Eye (tissue), 1 donor: ENCODE data around the gene FBN1.

Source experiments
- DNase-seq: peaks from one replicate; pipeline ENCODE4 v3.0.0-alpha.2; 2015

FBN1 gene

DNA sequence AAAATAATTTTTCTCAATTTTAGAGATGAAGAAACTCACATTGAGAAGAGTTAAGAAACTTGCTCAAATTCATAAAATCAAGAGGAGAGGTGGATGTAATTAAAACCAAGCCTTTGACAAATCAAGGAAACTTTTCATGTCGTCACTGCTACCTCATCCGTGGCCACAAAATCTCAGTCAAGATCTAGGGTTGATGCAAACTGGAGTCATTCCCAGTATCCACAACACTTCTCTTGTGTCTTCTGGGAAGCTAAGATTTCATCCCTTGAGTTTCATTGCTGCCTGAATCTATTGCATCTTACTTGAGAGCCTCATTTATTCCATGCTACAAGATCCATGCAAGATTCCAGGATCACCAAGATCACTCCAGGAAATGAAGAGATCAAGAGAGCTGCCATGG lies 5.4 kb upstream of the FBN1 start:
- DNase-seq = no peak

DNA sequence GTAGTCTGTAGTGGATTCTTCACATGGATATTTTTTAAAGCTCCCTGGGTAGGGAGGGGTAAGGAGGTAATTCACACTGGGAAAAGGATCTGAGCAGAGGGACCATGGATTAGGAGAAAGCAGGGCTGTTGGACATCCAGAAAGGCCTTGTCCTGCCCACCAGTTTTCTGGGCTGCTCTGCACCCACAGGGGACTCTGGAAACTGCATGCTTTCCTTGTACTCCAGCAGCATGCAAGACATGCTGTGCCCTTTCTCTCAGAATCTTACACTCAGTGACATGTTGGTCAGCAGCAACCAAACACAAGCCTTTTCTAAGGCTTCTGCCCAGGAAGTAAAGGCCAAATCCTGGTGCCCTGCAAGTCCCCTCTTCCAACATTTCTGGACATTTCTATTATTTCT lies 2.5 kb upstream of the FBN1 start:
- DNase-seq = peak; percentile 56

DNA sequence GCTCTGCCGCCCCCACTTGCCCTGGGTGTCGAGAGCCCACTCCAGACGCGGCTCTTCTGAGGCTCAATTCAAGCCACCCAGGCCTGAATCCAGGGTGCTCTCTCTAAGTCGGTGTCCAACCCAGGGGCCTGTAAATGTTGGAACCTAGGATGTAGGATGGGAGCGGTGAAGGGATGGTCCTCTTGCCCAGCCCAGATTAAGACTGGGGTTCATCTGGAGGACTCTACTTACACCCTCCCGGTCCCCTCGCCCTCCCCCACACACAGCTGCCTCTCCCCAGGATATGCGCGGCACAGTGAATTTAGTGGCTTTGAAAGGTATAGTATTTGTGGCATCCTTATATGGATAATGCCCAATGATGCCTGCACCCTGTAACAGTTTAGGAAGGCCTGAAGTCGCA lies 822 bp upstream of the FBN1 start:
- no peak for DNase-seq

DNA sequence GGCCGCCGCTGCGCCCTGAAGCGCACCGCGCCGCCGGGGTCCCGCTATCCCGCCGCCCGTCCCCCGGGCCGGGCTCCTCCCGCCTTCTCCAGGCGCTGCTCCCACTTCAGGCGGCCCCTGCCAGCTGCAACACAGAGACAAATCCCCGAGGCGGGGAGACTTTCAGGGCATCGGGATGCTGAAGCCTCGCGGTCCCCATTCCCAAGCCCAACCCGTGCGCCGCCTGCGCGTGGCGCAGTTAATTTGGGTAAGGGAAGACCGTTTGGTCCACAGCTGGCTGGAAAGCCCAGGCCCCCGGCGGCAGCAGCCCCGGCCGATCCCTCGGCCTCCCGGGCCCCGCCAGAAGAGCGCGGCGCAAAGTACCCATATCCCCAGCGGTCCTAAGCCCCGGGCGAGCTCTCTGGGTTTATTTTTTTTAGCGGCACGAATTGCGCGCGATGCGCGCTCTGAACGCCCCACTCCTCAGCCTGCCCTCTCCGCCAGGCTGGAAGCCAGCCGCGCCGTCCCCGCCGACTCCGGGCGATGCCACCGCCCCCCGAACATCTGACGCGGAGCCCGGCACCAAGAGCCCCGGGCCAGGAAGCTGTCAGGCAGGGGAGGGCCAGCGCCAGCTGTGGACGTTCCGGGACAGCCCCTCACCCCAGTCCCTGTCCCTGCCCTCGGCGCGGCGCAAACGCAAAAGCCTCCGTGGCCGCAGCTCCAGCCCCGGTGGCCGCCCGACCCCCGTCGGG lies 517 bp downstream of the FBN1 start:
- peak; percentile 88 for DNase-seq

DNA sequence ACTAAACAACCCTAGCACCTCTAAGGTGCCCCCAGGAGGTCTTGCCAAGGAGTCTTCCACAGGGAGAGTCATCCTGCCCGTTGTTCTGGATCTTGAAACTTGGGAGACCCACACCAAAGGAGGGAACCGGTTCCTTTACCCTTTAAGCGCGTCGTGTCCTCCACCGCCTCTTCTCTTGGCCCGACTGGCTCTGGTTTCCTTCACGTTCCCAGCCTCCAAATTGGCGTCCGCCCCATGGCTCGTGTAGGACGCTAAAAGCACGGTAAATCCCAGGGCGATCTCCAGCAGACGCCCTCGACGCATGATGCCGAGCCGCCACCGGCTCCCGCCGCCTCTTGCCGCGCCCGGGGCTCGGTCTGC lies 1.1 kb downstream of the FBN1 start:
- peak; percentile 76 for DNase-seq

DNA sequence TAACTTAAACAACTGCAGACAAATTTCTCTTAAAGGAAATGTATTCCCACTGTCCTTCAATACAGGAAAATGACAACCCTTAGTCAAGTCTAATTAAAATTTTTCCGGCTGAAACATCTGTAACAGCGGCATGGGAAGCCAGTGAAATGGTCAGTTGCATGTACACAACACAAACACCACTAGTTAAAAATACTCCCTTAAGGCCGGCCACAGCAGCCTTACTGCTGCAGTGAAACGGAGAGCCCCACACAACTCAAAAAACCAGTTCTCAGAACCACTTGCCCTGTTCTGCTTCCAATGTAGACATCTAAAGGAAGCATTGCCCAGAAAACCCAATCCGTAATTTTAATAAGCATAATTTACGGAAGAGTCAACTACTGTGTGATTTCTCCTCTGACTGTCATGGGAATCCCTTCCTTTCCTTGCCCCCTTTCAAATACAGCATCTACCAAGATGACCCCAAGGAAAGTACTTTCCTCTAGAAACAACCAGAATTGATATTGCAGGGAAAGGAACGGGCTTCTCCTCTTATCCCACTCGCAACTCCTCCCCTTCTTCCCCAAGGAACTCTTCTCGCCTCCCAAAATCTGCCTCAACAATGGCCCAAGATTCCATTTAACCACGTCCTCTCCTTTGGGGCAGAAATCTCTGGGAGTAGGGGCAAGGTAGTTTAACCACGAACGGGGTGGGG lies 1.6 kb downstream of the FBN1 start:
- DNase-seq = no peak

DNA sequence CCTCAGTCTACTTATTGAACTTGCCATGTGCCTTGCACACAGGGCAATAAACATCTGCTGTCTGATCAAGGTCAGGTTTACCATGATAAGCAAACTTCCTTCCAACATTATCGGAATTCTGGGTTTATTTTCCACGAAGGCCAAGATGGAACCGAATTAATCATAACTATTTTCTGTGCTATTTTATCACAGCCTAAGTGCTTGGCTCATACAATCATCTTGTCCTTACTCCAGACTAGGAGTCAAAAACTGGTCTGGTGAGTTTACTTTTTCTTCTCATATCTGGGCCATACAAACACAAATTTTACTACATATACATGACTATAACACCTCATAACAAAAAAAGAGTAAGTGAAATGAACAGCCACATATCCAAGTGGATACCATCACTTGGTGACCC lies 2.3 kb downstream of the FBN1 start:
- DNase-seq = no peak

DNA sequence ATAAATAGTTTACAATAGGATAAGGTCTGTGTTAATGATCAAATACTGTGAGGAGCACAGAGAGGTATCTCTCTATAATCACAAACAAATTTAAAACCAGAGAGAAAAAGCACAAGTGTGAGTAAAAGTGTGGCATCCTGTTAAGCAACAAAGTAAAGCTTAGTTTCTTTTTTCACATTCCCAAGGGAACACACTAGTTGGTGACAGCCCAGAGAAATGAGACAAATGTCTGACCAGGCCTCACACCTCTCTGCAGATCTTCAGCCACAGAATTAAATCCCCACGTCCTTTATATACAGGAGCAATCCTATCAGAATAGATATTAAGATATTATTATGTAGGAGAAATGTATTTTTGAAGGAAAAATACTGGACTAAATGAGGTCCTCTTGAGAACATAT lies 2.7 kb downstream of the FBN1 start:
- no peak for DNase-seq

DNA sequence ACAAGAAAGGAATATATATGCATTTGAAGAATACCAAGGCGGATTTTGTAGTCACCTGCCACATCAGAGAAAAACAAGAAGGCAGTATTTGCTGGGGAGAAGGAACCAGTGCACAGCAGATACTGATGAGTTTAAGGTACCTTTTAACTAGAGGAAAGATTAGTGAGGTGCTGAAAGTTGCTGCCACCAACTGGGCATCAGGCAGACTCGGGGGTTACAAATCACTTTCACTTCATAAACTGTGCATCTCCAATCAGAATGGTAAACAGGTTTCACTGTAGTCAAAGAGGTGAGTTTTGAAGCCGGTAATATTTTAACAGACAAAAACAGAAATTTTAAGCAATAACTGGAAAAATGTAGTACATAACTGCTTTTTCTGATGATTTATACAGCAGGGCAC lies 4.1 kb downstream of the FBN1 start:
- DNase-seq = peak; percentile 30

DNA sequence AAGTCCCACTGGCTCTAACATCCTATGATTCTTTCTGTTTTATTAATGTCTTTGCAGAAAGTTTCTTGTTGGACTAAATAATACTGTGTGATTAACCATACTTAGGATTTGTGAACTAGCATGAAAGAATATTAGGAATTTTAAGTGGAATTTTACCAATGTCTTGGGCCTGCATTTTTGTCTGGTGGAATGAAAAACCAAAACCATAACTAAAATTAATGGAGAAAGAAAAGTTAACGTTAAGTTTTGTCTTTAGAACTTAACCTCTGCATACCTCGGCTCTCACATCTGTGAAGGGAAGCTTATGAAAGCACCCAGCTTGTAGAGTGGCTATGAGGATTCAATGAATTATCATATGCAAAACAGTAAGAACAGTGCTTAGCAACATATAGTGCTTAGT lies 6.5 kb downstream of the FBN1 start:
- no peak for DNase-seq

DNA sequence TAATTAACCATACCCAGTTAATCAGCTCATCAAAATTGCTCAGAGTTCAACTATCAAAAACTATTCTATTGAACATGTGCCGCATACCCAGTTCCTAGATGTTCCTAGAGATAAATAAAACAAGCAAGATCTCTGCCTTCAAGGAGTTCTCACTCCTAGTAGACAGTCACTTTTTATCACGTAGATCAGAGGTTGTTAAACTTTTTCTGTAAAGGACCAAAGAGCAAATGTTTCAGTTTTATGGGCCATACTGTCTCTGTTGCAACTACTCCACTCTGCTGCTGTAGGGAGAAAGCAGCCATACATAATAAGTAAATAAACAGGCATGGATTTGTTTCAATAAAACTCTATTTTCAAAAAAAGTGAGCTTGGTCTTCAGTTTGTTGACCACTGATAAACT lies 7.9 kb downstream of the FBN1 start:
- no peak for DNase-seq

DNA sequence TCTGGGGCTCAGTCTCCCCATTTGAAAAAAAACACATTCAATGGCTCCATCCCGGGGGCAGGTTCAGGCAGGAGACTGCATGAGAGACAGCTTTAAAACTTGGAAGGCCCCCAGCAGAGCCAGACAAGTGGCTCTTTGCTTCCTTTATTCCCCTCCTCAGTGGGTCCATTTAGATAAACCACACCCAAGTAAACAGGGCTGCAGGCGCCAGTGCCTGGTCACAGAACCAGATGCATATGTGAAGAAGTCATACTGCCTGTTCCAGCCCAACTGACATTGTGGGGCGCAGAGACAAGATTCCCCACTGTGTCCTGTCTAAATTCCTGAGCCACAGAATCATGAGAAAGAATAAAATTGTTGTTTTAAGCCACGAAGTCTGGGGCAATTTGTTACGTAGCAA lies 9.0 kb downstream of the FBN1 start:
- DNase-seq = no peak

DNA sequence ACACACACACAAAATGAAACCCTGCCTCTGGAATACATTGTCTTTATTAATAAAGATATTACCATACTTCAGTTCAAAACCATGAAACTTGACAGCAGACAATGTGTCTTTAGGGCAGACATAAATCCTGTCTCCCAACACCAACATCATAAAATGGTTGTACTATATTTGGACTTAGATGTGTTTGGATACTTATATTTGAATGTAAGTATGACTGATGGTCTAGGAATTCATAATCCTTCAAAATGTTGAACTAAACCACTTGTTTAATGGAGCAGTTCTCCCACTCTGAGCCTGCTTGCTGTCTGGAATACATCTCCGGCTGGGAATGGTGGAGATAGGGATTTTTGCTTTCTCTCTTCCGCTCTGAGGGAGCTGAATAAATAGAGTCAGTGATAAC lies 10.6 kb downstream of the FBN1 start:
- no peak for DNase-seq

DNA sequence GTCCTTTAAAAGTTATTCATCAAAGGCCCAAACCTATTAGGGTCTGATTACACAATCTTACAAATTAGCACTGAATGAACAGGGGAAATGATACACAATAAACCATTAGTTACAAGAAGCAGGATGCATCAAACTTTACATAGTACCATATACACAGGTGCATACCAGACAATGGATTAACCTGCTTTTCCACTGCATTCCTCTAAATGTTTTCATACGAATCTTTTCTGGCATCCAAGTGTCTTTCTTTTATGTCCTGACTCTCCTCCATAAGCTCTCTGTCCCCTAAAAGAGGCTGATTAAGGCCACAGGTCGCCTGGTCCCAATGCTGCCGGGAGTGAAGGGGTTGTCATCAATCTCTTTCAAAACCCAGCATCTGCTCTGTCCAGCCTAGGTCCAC lies 11.4 kb downstream of the FBN1 start:
- DNase-seq = no peak

DNA sequence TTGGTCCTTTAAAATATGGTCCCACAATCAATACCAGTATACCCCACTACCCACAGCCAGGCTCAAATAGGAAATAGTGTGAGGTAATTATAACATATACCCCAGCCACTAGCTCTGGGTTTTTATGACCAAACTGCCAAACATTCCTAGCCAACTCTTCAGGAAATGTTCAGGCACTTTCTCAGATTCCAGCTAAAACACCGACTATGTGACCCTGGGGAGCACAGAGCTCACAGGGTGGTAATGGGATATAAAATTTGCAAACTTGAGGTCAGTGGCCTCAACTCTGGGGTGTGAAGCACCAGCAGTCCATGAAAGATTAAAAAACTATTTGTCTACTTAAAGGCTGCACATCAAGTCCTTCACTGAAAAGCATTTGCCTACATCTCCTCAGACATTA lies 12.9 kb downstream of the FBN1 start:
- no peak for DNase-seq

DNA sequence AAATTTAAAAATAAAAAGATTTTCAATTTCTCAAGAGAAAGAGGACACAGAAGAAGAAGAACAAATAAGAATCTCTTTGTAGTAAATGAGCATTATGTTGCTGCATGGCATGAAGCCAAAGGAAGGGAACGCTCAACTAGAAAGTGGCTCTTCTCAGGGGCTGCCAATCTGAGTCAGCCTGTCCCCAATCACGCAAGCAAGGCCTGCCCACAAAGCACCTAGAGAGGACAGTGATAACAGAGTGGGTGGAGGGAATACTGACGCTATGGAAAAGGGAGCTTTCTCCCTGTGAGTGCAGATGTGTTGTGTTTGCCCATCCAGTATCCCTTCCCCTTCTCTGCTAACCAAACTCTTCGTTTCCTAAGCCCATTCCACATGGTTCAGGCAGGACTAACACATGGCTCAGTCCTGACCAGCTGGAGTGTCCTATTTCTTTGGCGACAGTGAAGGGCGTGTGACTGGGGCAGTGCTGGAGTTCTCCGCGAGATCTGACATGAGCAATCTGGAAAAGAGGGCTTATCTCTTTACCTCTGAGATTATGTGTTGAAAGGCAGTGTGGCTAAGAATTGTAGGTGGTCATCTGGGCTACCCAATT lies 14.2 kb downstream of the FBN1 start:
- DNase-seq = peak; percentile 33

DNA sequence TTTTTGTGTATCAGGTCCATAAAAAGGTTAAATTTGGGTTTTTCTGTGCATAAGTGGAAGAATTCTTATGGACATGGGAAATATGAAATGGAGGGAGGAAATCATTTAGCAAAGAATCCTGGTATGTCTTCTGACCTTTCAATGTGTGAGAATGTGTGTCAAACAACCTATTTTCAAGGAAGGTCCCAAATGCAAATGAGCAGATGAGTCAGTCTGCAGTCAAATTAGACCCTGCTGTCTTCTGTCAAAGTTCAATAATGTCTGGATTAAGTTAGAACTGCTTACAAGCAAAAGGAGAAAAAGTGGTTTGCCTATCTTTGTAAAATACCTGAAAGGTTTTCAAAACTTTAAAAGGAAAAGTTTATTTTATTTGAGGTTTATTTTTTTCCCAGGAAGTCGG lies 15.3 kb downstream of the FBN1 start:
- no peak for DNase-seq

DNA sequence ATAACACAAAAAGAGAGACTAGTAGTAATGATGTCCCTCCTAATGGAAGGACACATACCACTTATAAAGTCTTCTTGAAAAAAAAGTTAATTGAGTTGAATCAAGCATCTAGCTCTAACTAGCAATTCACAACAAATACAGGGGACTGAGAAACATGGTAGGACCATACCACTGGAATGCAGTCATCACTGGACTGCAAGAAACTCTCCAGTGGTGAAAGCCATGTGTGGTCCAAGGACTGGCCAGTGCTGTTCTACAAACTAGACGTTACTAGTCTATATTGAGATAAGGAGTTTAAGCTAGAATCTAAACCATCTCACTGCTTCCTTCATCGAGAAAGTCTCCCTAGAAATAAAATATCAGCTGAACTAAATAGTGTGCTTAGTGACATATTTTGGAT lies 16.7 kb downstream of the FBN1 start:
- no peak for DNase-seq

DNA sequence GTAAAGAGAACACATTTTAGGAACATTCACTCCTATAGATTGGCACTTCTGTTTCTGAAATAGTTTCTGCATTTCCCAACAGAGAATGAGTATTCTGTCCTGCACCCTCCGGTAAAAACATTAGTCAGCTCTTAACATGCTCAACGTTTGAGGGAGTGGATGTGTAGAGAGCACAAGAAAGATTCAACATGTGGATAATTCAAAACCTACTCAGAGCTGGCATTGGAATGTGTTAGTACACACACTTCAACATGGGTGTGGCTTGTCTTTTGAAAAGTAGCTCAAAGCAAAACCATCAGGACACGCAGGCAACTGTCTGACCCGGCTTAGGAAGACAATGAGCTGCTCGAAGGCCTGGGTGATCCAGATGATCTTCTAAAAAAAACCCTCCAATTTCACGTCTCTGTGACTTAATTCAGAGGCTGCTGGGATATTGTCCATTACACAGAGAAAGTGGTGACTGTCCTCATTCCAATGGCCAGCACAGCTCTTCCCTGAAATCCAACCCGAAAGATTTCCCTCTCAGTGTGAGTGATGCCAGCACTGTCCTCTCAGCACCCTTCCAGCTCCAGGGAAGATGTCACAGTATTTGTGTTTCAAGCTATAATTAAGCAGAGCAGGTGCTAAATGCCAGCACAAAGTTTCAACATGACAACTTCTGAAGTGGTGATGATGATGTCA lies 18.1 kb downstream of the FBN1 start:
- peak; percentile 23 for DNase-seq

DNA sequence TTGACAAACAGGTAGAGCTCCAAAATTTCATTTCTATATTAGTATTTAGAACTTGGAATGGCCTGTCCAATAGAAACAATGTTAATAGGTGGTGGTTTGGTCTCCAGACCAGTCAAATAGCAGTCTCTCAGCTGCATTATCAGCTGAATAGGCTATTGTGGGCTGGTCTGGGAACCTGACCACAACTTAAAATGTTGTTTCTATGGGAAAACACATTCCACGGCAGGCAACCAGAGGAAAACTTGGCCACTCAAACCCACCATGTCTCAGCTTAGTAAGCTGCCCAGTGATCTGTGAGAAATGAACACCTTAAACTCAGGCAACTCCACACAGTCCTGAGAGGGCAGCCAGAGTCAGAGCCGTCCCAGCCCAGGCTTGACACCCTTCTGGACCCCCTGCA lies 20.4 kb downstream of the FBN1 start:
- DNase-seq = no peak

DNA sequence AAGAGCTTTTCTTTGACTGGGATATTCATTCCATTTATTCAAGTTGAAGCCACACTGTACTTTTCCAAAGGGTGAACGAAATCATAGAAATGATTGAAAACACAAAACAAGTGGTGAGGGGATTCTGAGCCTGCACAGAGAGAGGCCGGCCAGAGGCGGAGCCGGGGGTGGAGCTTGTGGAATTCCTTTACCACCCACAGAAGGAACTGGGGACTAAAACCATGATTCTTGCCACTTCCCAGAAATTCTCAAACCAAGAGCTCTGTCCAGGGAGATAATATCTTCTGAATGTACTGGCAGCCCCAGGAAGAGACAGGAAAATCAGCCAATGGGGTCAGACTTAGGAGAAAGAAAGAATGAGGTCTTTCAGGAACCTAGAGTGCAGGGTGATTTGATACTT lies 20.8 kb downstream of the FBN1 start:
- DNase-seq = no peak

DNA sequence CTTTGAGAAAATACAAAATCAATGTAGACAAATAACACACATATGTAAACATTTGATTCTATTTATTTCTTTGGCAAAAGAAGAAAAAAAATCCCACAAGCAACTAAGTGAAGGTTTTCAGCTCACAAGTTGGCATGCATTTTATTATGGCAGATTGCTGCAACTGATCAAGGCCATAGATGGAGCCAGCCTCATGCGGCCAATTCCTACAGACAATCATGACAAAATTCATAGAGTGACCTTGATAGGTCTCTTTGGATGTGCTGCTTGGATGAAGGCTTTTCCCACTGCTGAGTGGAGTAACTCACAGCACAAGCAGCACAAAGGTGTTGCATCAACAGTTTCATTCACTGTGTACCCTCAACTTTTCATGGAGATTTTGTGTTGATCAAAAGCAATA lies 22.1 kb downstream of the FBN1 start:
- no peak for DNase-seq

DNA sequence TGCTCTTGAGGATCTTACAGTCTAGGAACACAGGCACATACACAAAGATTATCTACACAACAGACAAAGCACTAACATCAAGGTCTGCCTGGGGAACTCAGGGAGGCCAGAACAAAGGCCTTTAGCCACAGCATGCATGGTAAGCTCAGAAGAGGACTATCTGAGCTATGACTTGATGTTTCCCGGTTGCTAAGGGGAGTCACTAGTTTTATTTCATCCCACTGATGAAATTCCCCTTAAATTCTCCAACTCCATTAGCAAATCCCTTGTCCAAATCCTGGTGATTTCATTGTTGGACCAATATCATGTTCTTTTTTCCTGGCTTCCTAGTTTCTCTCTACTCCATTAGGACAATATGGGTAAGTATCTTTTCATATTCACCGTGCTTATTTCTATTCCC lies 23.3 kb downstream of the FBN1 start:
- no peak for DNase-seq

DNA sequence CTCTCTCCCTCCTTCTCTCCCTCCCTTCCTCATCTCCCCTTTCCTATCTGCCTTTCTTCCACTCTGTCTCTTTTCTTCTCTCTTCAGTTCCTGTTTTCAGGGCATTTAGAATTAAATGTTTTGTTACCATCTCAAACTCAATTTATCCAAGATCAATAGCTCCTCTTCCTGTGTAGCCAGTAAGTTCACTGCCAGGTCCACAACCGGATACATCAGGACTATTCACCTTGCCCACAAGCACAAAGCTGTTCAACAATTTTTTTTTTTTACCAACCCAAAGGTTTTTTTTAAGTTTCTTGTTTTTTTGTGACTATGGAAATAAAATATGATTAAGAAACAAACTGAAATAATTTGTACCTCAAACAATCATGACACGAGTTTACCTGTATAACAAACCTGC lies 26.1 kb downstream of the FBN1 start:
- no peak for DNase-seq
